GM12878 (cell line): Measurements from ENCODE around the gene C11orf16. TPM values are rescaled to one million over a fixed set of nuclear protein-coding genes. Genes with fewer than 3 reads are reported as not detected.

Source experiments
- ATAC-seq: fragments of 200-7000 bp; cut with Tn5 transposase; 3 replicates; pipeline ENCODE4 v1.9.1; 2020; ENCODE audit warnings: mild to moderate bottlenecking, moderate library complexity
- BruUV-seq: library from RNA; stranded (reverse); fragments of 400-500 nt; replicated peaks from 2 replicates; lab custom pipeline; 2021; lab: Mats Ljungman, UMichigan
- CTCF ChIA-PET: fragments of 300-600 bp; sonication (Branson Sonifier 250); formaldehyde crosslinking; extraction: SDS; loops from one replicate; lab custom pipeline; 2021; ENCODE audit warnings: inconsistent platforms; lab: Yijun Ruan, JAX
- POLR2A ChIA-PET: fragments of 350-600 bp; formaldehyde crosslinking; extraction: SDS; loops from one replicate; lab custom pipeline; 2021; ENCODE audit warnings: inconsistent platforms; lab: Charles Lee
- RAD21 ChIA-PET: fragments of 300-600 bp; sonication (Branson Sonifier 250); formaldehyde crosslinking; loops from one replicate; lab custom pipeline; 2023; ENCODE audit warnings: antibody characterized with exemption; ENCODE audit not compliant: unreplicated experiment; lab: Charles Lee
- SMC1A ChIA-PET: fragments of 300-600 bp; sonication (Branson Sonifier 250); formaldehyde crosslinking; loops from one replicate; lab custom pipeline; 2023; ENCODE audit not compliant: unreplicated experiment, uncharacterized antibody; lab: Charles Lee
- DNase-seq: peaks from one replicate; pipeline ENCODE4 v3.0.0-alpha.2; 2011; ENCODE audit warnings: low read depth, low spot score
- FAIRE-seq: peaks from 3 replicates; lab custom pipeline; 2011; peaks lifted over from hg19 to GRCh38; lab: Jason Lieb, UNC
- H2AFZ ChIP-seq: 2 replicates; pipeline ENCODE4 v1.6.0; 2011; ENCODE audit warnings: low read depth, low read length, control low read depth; ENCODE audit not compliant: control insufficient read depth
- H3K27ac ChIP-seq: 2 replicates; pipeline ENCODE4 v1.5.1; 2011; ENCODE audit warnings: control low read depth; ENCODE audit not compliant: control insufficient read depth, insufficient read depth
- H3K27me3 ChIP-seq, 2 experiments: replicated peaks in 1 of 2; 2 replicates each; pipeline versions ENCODE4 v1.6.0 to v1.6.1; 2011; ENCODE audit warnings: low read length in 1 of 2; ENCODE audit not compliant: control insufficient read depth in 2 of 2, insufficient read depth in 2 of 2
- H3K36me3 ChIP-seq, 2 experiments: 2 replicates each; pipeline ENCODE4 v1.5.1; 2011; ENCODE audit warnings: low read length in 1 of 2; ENCODE audit not compliant: control insufficient read depth in 2 of 2, insufficient read depth in 2 of 2
- H3K4me1 ChIP-seq: 2 replicates; pipeline ENCODE4 v1.6.1; 2011; ENCODE audit warnings: mild to moderate bottlenecking, low read length, moderate library complexity, mixed read lengths; ENCODE audit not compliant: control insufficient read depth, insufficient read depth
- H3K4me2 ChIP-seq: 2 replicates; pipeline ENCODE4 v1.6.0; 2011; ENCODE audit warnings: control low read depth; ENCODE audit not compliant: control insufficient read depth, insufficient read depth
- H3K4me3 ChIP-seq: fragments of 200-600 bp; sonication (generic); 2 replicates; pipeline ENCODE4 v1.5.1; 2016
- H3K79me2 ChIP-seq: 2 replicates; pipeline ENCODE4 v1.6.0; 2011; ENCODE audit warnings: low read length; ENCODE audit not compliant: control insufficient read depth, insufficient read depth
- H3K9ac ChIP-seq: 2 replicates; pipeline ENCODE4 v1.8.0; 2011; ENCODE audit warnings: low read length, control low read depth, mixed read lengths; ENCODE audit not compliant: control insufficient read depth, insufficient read depth
- H3K9me3 ChIP-seq: replicated peaks from 3 replicates; pipeline ENCODE4 v1.5.1; 2011; ENCODE audit warnings: mild to moderate bottlenecking, low read length; ENCODE audit not compliant: control insufficient read depth, insufficient read depth
- H4K20me1 ChIP-seq: 2 replicates; pipeline ENCODE4 v1.6.0; 2011; ENCODE audit not compliant: control insufficient read depth, insufficient read depth
- ATF3 ChIP-seq: IDR thresholded peaks from 2 replicates; pipeline ENCODE4 v1.6.1; 2011; ENCODE audit warnings: low read depth, mild to moderate bottlenecking, low read length, moderate library complexity, borderline replicate concordance; ENCODE audit errors: extremely low read depth
- CBX5 ChIP-seq: sonication (generic); IDR thresholded peaks from 2 replicates; pipeline ENCODE4 v1.6.1; 2016; ENCODE audit warnings: low read depth, moderate library complexity, mild to moderate bottlenecking, inconsistent platforms
- CREB1 ChIP-seq: IDR thresholded peaks from 2 replicates; pipeline ENCODE4 v1.6.1; 2012; ENCODE audit warnings: low read depth, mild to moderate bottlenecking, inconsistent platforms
- EGR1 ChIP-seq, 2 experiments: IDR thresholded peaks; 1 replicate in 1 of 2; 2 replicates in 1 of 2; pipeline ENCODE4 v1.6.1; 2011 to 2012; ENCODE audit warnings: low read depth in 2 of 2, low read length in 2 of 2, borderline replicate concordance in 1 of 2, mild to moderate bottlenecking in 1 of 2, moderate library complexity in 1 of 2
- ESRRA ChIP-seq: IDR thresholded peaks from 2 replicates; pipeline ENCODE4 v1.6.1; 2012; ENCODE audit warnings: mild to moderate bottlenecking, low read length, improper control_type of control experiment
- ETV6 ChIP-seq, 2 experiments: fragments of 450-650 bp in 1 of 2; IDR thresholded peaks in 1 of 2; conservative IDR thresholded peaks in 1 of 2; 2 replicates each; pipeline ENCODE4 v1.6.1; 2014; ENCODE audit warnings: antibody characterized with exemption in 1 of 2, borderline replicate concordance in 1 of 2, low read depth in 1 of 2, mild to moderate bottlenecking in 1 of 2, moderate library complexity in 1 of 2
- EZH2 ChIP-seq: IDR thresholded peaks from 2 replicates; pipeline ENCODE4 v1.6.1; 2012; ENCODE audit warnings: low read depth, mild to moderate bottlenecking, control low read depth, inconsistent platforms, low read length, borderline replicate concordance; ENCODE audit not compliant: control insufficient read depth
- NBN ChIP-seq: fragments of 450-650 bp; IDR thresholded peaks from 2 replicates; pipeline ENCODE4 v1.6.1; 2016
- NFIC ChIP-seq: IDR thresholded peaks from 2 replicates; pipeline ENCODE4 v1.6.1; 2012; ENCODE audit warnings: low read depth, mild to moderate bottlenecking, inconsistent platforms, low read length, moderate library complexity
- NFYB ChIP-seq: IDR thresholded peaks from 2 replicates; pipeline ENCODE4 v1.6.1; 2011; ENCODE audit warnings: low read depth, mild to moderate bottlenecking, low read length, improper control_type of control experiment, moderate library complexity; ENCODE audit not compliant: insufficient read depth
- NR2C1 ChIP-seq: fragments of 450-650 bp; IDR thresholded peaks from 2 replicates; pipeline ENCODE4 v1.6.1; 2017; ENCODE audit warnings: antibody characterized with exemption, mild to moderate bottlenecking, moderate library complexity
- PAX5 ChIP-seq: IDR thresholded peaks from 2 replicates; pipeline ENCODE4 v1.6.1; 2011; ENCODE audit warnings: low read depth, low read length, borderline replicate concordance
- RAD51 ChIP-seq: fragments of 450-650 bp; IDR thresholded peaks from 2 replicates; pipeline ENCODE4 v1.6.1; 2016; ENCODE audit warnings: moderate library complexity, mild to moderate bottlenecking, inconsistent platforms
- RB1 ChIP-seq: fragments of 450-650 bp; formaldehyde crosslinking; IDR thresholded peaks from 2 replicates; pipeline ENCODE4 v1.6.1; 2017; ENCODE audit warnings: mild to moderate bottlenecking, borderline replicate concordance
- SMAD5 ChIP-seq: IDR thresholded peaks from 2 replicates; pipeline ENCODE4 v1.6.1; 2016; ENCODE audit warnings: antibody characterized with exemption, low read depth
- SMARCA5 ChIP-seq: fragments of 450-650 bp; IDR thresholded peaks from 2 replicates; pipeline ENCODE4 v1.6.1; 2017; ENCODE audit warnings: mild to moderate bottlenecking
- SPI1 ChIP-seq: IDR thresholded peaks from 2 replicates; pipeline ENCODE4 v1.6.1; 2011; ENCODE audit warnings: low read depth, mild to moderate bottlenecking, low read length, moderate library complexity, borderline replicate concordance; ENCODE audit not compliant: insufficient read depth
- TAF1 ChIP-seq: IDR thresholded peaks from 2 replicates; pipeline ENCODE4 v1.6.1; 2011; ENCODE audit warnings: mild to moderate bottlenecking, low read depth, low read length, borderline replicate concordance
- USF2 ChIP-seq: IDR thresholded peaks from 2 replicates; pipeline ENCODE4 v1.6.1; 2011; ENCODE audit warnings: low read depth, low read length, improper control_type of control experiment, borderline replicate concordance
- ZNF24 ChIP-seq: fragments of 450-650 bp; IDR thresholded peaks from 2 replicates; pipeline ENCODE4 v1.6.1; 2017; ENCODE audit warnings: antibody characterized with exemption, mild to moderate bottlenecking
- WGBS: methylation state at CpG from one replicate; pipeline ENCODE4 v1.1.6; 2016; ENCODE audit warnings: low lambda C conversion rate; ENCODE audit not compliant: insufficient replicate concordance, insufficient coverage; ENCODE audit errors: missing lambda C conversion rate; 5-methylcytosine and 5-hydroxymethylcytosine counted together
- in situ Hi-C: fragments of 300-500 bp; cut with MboI; formaldehyde crosslinking; loops from 9 replicates; pipeline ENCODE4 v1.14.3; 2018; ENCODE audit warnings: mixed read lengths
- intact Hi-C: fragments of 100-400 bp; cut with micrococcal nuclease; formaldehyde crosslinking; loops from one replicate; pipeline ENCODE4 v1.14.2; 2022; ENCODE audit not compliant: unreplicated experiment
- polyA plus RNA-seq, 11 experiments: library from polyadenylated mRNA; depleted of rRNA in 4 of 11; unstranded in 6 of 11; stranded (reverse) in 5 of 11; fragments of >200 nt; fragmentation: Nextera tagmentation in 4 of 11; fragmentation: Illumina TruSeq in 1 of 11; extraction: Ambion mirVana in 4 of 11; extraction: Trizol in 1 of 11; gene quantifications; 1 replicate in 1 of 11; 2 replicates in 10 of 11; pipeline versions ENCODE4 v1.2.1 to v1.2.3, GENCODE V29; 2011 to 2016; ENCODE audit warnings: inconsistent platforms in 2 of 11, missing spikeins in 2 of 11, low read depth in 1 of 11
- total RNA-seq, 4 experiments: library from RNA; depleted of rRNA in 3 of 4; stranded (reverse); fragments of >200 nt in 3 of 4; fragmentation: Illumina TruSeq in 1 of 4; extraction: Trizol in 1 of 4; gene quantifications; 2 replicates each; pipeline versions ENCODE4 v1.2.1 to v1.2.3, GENCODE V29; 2013 to 2021

C11orf16 gene
- total and polyA plus RNA-seq, 10 of the 15 experiments (the other 5 are each of a cell fraction or from before 2014, with no cell fraction given) = 0.05 to 0.39 (median 0.32) TPM; not detected in 7

- FAIRE-seq (no peak), DNase-seq (no peak), ATAC-seq (no peak)
- Histone ChIP-seq H3K9ac (no peak overlapping the region), H3K9me3 (no peaks in the 10 kb centered on the region), H2AFZ (no peak overlapping the region), H4K20me1 (no peaks in the 10 kb centered on the region), H3K36me3 (no peaks in the 10 kb centered on the region), H3K27ac (no peak overlapping the region), H3K4me2 (no peak overlapping the region), H3K4me3 (no peak overlapping the region), H3K27me3 (no peaks in the 10 kb centered on the region), H3K79me2 (no peaks in the 10 kb centered on the region), H3K4me1 (no peaks in the 10 kb centered on the region)
- in situ Hi-C loops = no loop called here
- BruUV-seq = no TSS peak
- ChIA-PET CTCF (no interaction called here), SMC1A (interaction anchor here (1.1 to 2.1 kb wide), 2 partner anchors 12 to 604 kb away, joined by 3 to 7 read pairs; no protein-coding TSS in a partner anchor), POLR2A (no interaction called here), RAD21 (no interaction called here)
- intact Hi-C loops = no loop called here
- TF ChIP-seq EGR1 (IDR thresholded peaks at IDR 0.05; ENCODE audit: borderline replicate concordance in 1 of 2, low read depth in 2 of 2, low read length in 2 of 2) = no peak
- TF ChIP-seq PAX5 = no peak
- TF ChIP-seq RB1 = no peak
- no peak for TF ChIP-seq TAF1
- TF ChIP-seq RAD51 = no peak
- no peak for TF ChIP-seq CREB1
- no peak for TF ChIP-seq ETV6 (conservative IDR thresholded peaks at IDR 0.05 in 1 of 2, IDR thresholded peaks at IDR 0.05 in 1 of 2; ENCODE audit: borderline replicate concordance in 1 of 2, low read depth in 1 of 2)
- no peak for TF ChIP-seq CBX5
- no peak for TF ChIP-seq NFYB
- no peak for TF ChIP-seq ATF3
- no peak for TF ChIP-seq USF2
- TF ChIP-seq SMAD5 = no peak
- TF ChIP-seq SPI1 = no peak
- no peak for TF ChIP-seq NR2C1
- no peak for TF ChIP-seq ZNF24
- no peak for TF ChIP-seq NBN
- no peak for TF ChIP-seq EZH2
- TF ChIP-seq NFIC = no peak
- no peak for TF ChIP-seq ESRRA
- TF ChIP-seq SMARCA5 = no peak
- 89% methylated on average over 3 of the region's 3 CpGs for WGBS
Observed at GRCh38 chr11:8973121-8973520, 40.4 kb upstream of the C11orf16 start.
